Measurements from ENCODE around the gene NDUFB8.

Gene NDUFB8

DNA sequence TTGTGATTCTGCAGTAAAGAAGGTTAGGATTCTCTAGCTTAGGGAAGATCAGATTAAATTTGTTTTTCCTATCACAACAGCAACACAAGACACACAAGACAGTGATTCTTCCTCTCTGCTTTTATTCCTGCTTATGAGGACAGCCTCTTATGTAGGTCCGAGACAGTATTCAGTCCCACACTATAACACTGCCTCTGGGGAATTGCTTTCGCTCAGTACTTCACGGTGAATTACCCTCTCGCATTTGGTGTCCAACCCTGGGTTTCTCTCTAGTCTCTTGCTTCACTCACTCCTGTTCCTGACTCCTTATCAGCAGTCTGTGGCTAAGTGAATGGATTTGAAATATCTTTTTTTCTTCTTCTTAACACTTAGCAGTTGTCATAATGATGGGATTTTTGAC, 7.8 kb upstream of the NDUFB8 start:
- no peak for DNase-seq (ENCODE audit: low read depth, low spot score)

- peak; percentile 96 for DNase-seq (ENCODE audit: low read depth, low spot score)
Measured at GRCh38 chr10:100535715-100536353, 6.2 kb upstream of the NDUFB8 start, which contains the start of gene HIF1AN. Gene HIF1AN, plus strand, starts transcription at chr10:100535943. Its CDS starts 16 bp downstream, at chr10:100535959.

- no peak for DNase-seq (ENCODE audit: low read depth, low spot score)
Measured at GRCh38 chr10:100535338-100535714, 5.7 kb upstream of the NDUFB8 start.

- no peak for DNase-seq (ENCODE audit: low read depth, low spot score)
Measured at GRCh38 chr10:100534726-100535125, 5.1 kb upstream of the NDUFB8 start.

DNA sequence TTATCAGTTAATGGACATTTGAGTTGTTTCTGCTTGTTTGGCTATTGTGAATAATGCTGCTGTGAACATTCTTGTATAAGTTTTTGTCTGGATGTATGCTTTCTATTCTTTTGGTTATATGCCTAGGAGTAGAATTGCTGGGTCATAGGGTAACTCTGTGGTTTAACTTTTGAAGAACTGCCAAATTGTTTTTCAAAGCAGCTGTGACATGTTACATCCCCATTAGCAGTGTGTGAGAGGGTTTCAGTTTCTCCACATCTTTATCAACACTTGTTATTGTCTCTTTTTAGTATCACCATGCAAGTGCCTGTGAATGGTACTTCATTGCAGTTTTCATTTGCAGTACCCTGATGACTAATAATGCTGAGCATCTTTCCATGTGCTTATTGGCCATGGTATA, 2.1 kb upstream of the NDUFB8 start:
- no peak for DNase-seq (ENCODE audit: low read depth, low spot score)

GRCh38 chr10:100528921-100529474, 673 bp downstream of the NDUFB8 start:
- DNase-seq (ENCODE audit: low read depth, low spot score) = no peak

GRCh38 chr10:100528123-100528886, 1.4 kb downstream of the NDUFB8 start:
- no peak for DNase-seq (ENCODE audit: low read depth, low spot score)

GRCh38 chr10:100524638-100525037, 5.0 kb downstream of the NDUFB8 start:
- no peak for DNase-seq (ENCODE audit: low read depth, low spot score)

DNA sequence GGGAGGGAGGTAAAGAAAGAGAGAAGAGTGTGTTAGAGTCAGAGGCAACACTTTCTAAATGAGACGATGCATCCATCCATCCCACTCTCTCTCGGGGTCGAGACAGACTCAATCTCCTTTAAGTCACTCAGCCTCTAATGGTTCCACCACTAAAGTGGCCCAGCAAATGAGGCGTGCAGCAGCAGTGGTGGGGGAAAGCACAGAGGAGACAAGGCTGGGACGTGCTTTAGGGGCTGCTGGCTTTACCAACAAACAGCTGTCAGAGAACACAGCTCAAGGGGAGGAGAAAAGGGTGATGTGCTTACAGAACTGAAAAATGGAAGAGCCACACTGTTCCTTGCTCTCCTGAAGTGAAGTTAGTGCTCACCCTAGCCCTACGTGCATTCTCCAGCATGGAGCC, 5.5 kb downstream of the NDUFB8 start:
- no peak for DNase-seq (ENCODE audit: low read depth, low spot score)

DNA sequence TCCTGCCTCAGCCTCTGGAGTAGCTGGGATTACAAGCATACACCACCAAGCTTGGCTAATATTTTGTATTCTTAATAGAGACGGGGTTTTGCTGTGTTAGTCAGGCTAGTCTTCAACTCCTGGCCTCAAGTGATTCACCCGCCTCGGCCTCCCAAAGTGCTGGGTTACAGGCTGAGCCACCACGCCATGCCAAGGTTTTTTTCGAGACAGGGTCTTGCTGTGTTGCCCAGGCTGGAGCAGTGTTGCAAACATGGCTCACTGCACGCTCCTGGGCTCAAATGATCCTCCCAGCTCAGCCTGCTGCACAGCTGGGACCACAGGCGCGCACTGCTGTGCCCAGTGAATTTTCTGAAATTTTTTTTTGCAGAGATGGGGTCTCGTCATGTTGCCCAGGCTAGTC, 6.7 kb downstream of the NDUFB8 start:
- no peak for DNase-seq (ENCODE audit: low read depth, low spot score)

DNA sequence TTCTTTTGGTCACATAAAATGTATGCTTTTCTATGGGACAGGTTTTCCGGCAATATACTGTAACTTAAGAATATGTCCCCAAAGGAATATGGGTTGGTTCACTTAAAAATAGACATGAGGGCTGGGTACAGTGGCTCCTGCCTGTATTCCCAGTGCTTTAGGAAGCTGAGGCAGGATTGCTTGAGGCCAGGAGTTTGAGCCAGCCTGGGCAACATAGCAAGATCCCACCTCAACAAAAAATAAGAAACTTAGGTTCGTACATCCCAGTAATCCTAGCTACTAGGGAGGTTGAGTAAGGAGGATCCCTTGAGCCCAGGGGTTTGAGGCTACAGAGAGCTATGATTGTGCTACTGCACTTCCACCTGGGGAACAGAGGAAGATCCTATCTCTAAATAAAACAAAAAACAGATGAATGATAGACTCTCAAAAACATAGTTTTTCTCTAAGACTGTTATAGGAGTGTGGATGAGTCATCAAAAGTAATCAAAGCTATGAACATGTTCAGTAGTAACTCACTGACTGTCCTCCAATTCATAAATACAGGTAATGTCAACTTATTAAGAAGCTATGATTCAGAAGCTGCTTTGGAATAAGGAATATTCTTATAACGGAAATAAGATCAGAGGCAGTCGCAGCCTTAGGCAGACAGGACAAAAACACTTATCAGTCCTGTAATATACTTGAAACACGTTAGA, 7.4 kb downstream of the NDUFB8 start:
- no peak for DNase-seq (ENCODE audit: low read depth, low spot score)

DNA sequence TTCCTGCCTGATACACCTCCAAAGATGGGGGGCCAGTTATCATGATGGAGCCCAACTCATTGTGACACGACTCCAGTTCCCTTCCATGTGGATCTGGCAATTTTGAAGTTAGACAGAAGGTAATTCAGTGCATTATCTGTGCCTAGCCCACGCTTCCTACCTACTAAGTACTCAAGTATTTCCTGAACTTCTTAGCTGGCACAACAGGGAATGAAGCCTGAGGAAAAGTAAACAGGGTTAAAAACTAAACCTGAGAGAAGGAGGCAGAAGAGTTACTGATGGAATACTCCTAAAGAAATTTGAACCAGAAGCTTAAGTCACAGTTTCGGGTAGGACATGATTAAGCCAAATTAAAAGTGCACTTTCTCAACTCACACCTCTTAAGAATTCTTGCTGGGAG, 8.9 kb downstream of the NDUFB8 start:
- DNase-seq (ENCODE audit: low read depth, low spot score) = no peak

- DNase-seq (ENCODE audit: low read depth, low spot score) = peak; percentile 53
Measured at GRCh38 chr10:100519311-100520051, 10.2 kb downstream of the NDUFB8 start, which contains the start of gene SEC31B. Gene SEC31B, minus strand, starts transcription at chr10:100519861. Its CDS starts 2,909 bp downstream, at chr10:100516952.

GRCh38 chr10:100518761-100519241, 10.9 kb downstream of the NDUFB8 start:
- peak; percentile 83 for DNase-seq (ENCODE audit: low read depth, low spot score)

GRCh38 chr10:100516847-100517246, 12.8 kb downstream of the NDUFB8 start:
- no peak for DNase-seq (ENCODE audit: low read depth, low spot score)

- no peak for DNase-seq (ENCODE audit: low read depth, low spot score)
Measured at GRCh38 chr10:100515612-100516011, 14.1 kb downstream of the NDUFB8 start.

GRCh38 chr10:100510533-100511308, 18.9 kb downstream of the NDUFB8 start:
- DNase-seq (ENCODE audit: low read depth, low spot score) = no peak

GRCh38 chr10:100509241-100509840, 20.3 kb downstream of the NDUFB8 start:
- no peak for DNase-seq (ENCODE audit: low read depth, low spot score)

DNA sequence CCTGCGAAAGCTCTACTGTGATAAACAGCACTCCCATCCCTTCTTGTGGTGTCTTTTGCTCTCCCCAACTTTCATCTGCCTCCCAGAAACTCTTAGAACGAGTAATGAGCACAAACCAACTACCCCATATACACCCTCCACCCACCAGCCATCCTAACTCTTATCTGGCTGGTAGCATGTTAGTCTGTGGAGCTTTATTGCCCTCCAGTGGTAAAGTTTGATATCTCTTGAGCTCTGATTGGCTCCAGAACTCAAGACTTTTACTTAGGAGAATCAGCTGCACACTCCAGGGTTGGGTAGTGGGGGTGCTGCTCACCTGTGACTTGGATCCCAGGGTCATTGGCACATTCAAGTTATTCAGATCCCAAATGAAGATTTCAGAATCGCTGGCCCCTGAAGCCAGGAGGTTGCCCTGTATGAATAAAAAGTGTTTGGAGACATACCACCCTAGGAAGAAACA, 20.9 kb downstream of the NDUFB8 start:
- peak; percentile 77 for DNase-seq (ENCODE audit: low read depth, low spot score)

- no peak for DNase-seq (ENCODE audit: low read depth, low spot score)
Measured at GRCh38 chr10:100508266-100508665, 21.4 kb downstream of the NDUFB8 start.
